ENCODE results near the gene APBA1. TPM values are rescaled to one million over a fixed set of nuclear protein-coding genes. Genes with fewer than 3 reads are reported as not detected.

APBA1 gene
- total RNA-seq, 1 donor from 2014 or later = 0.29 TPM

GRCh38 chr9:69593756-69594155 lies 78.4 kb downstream of the APBA1 start:
- DNase-seq (ENCODE audit: low read depth) = no peak
- H3K4me3 ChIP-seq (ENCODE audit: low read depth, low read length) = no peak overlapping the region

GRCh38 chr9:69593301-69593700 lies 78.9 kb downstream of the APBA1 start:
- DNase-seq (ENCODE audit: low read depth) = no peak

More at GRCh38 chr9:69593756-69594155, 78.4 kb downstream of the APBA1 start:
- no peak for TF ChIP-seq CTCF (conservative IDR thresholded peaks at IDR 0.05; ENCODE audit: low read depth, low read length)

GRCh38 chr9:69590266-69590665 lies 81.9 kb downstream of the APBA1 start:
- TF ChIP-seq CTCF (conservative IDR thresholded peaks at IDR 0.05; ENCODE audit: low read depth, low read length) = no peak
- no peak for DNase-seq (ENCODE audit: low read depth)
- no peak overlapping the region for H3K4me3 ChIP-seq (ENCODE audit: low read depth, low read length)

More at GRCh38 chr9:69593301-69593700, 78.9 kb downstream of the APBA1 start:
- no peak for TF ChIP-seq CTCF (conservative IDR thresholded peaks at IDR 0.05; ENCODE audit: low read depth, low read length)
- no peak overlapping the region for H3K4me3 ChIP-seq (ENCODE audit: low read depth, low read length)

GRCh38 chr9:69589156-69589555 lies 83.0 kb downstream of the APBA1 start:
- TF ChIP-seq CTCF (conservative IDR thresholded peaks at IDR 0.05; ENCODE audit: low read depth, low read length) = no peak
- H3K4me3 ChIP-seq (ENCODE audit: low read depth, low read length) = no peak overlapping the region

GRCh38 chr9:69585571-69585970 lies 86.6 kb downstream of the APBA1 start:
- no peak overlapping the region for H3K4me3 ChIP-seq (ENCODE audit: low read depth, low read length)
- no peak for TF ChIP-seq CTCF (conservative IDR thresholded peaks at IDR 0.05; ENCODE audit: low read depth, low read length)
- no peak for DNase-seq (ENCODE audit: low read depth)

More at GRCh38 chr9:69589156-69589555, 83.0 kb downstream of the APBA1 start:
- no peak for DNase-seq (ENCODE audit: low read depth)

GRCh38 chr9:69584759-69585158 lies 87.4 kb downstream of the APBA1 start:
- no peak for TF ChIP-seq CTCF (conservative IDR thresholded peaks at IDR 0.05; ENCODE audit: low read depth, low read length)
- no peak overlapping the region for H3K4me3 ChIP-seq (ENCODE audit: low read depth, low read length)
- no peak for DNase-seq (ENCODE audit: low read depth)

DNA sequence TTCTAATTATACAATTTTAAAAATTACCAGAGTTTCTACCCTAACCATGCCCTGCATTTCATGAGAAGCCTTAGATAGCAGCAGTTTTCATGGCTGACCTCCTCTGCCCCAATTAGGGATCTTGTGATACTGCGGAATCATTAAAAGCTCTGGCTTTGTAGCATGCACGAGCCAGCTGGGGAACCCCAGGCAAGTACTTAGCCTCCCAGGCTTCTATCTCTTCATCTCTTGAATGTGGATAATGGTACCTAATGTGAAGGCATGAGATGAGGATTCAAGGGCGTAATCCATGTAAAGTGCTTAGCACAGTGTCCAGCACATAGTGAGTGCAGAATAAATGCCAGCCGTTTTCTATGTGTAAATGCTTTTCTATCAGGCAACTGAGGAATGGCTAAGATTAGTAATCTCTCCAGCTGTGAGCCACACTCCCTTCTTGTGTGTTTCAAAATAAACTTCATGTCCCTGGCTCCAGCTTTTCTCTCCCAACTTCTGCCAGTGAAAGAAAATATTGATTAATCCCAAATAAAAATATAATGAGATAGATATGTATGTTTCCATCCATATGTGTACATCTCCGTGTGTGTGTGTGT lies 88.4 kb downstream of the APBA1 start:
- H3K4me3 ChIP-seq (ENCODE audit: low read depth, low read length) = no peak overlapping the region
- no peak for TF ChIP-seq CTCF (conservative IDR thresholded peaks at IDR 0.05; ENCODE audit: low read depth, low read length)
- no peak for DNase-seq (ENCODE audit: low read depth)

Measured in epithelial cell of proximal tubule (primary cell).